ENCODE results near the gene ZNF664.
A peak's percentile ranks its signal among the peaks of the same experiment; 100 is the strongest.

ZNF664 gene

GRCh38 chr12:123972457-123973401 is at the start of gene ZNF664, which contains the start of gene CCDC92:
Gene ZNF664 (plus strand): TSS chr12:123973215. CDS start chr12:124012145, 38,930 bp downstream.
Gene CCDC92 (minus strand): TSS chr12:123972831. CDS start chr12:123944305, 28,526 bp downstream.
- TF ChIP-seq CTCF (IDR thresholded peaks at IDR 0.05; ENCODE audit: low read depth, low read length): no peak; the same call in 1 of the 2 replicates
- DNase-seq (ENCODE audit: extremely low read depth, low read depth): peak; percentile 83

- TF ChIP-seq CTCF (IDR thresholded peaks at IDR 0.05; ENCODE audit: low read depth, low read length): no peak
- DNase-seq (ENCODE audit: extremely low read depth, low read depth): no peak
Observed at GRCh38 chr12:123923927-123924326, 49.1 kb upstream of the ZNF664 start.

DNA sequence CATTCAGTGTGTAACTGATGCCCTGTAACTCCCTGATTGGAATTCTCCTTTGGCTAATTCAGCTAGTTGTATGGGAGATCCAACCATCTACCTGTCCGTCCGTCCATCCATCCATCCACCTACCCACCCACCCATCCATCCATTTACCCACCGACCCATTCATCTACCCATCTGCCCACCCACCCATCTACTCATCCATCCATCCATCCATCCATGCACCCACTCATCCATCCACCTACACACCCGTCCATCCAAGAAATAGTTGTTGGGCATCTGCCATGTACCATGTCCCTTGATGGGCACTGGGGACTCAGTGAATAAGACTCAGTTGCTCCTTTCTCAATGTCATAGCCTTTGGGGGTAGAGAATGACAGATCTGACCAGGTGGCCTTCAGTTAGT is 48.5 kb upstream of the ZNF664 start:
- TF ChIP-seq CTCF (IDR thresholded peaks at IDR 0.05; ENCODE audit: low read depth, low read length): no peak
- no peak for DNase-seq (ENCODE audit: extremely low read depth, low read depth)

DNA sequence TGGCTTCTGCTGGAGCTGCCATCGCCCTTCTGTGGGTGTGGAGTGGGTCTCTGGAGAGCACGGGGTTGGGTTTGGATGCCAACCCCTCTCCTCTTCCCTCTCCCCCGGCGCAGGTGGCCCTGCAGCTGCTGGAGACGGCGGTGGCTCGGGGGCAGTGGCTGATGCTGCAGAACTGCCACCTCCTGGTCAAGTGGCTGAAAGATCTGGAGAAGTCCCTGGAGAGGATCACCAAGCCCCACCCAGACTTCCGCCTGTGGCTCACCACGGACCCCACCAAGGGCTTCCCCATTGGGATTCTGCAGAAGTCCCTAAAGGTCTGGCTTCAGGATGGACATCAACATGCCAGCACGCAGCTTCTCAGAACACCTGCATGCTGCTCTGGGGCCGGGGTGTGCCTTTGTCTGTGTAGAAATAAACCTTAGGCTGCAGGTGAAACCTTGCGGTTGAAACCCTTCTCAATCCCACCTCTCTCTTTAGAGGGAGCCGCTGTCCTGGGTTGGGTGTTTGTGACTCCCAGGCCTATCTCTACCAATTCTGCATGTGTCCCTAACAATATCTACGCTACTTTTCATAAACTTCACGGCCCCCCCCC is 44.6 kb upstream of the ZNF664 start:
- no peak for DNase-seq (ENCODE audit: extremely low read depth, low read depth)
- no peak for TF ChIP-seq CTCF (IDR thresholded peaks at IDR 0.05; ENCODE audit: low read depth, low read length)

- TF ChIP-seq CTCF (IDR thresholded peaks at IDR 0.05; ENCODE audit: low read depth, low read length): no peak
- DNase-seq (ENCODE audit: extremely low read depth, low read depth): no peak
Observed at GRCh38 chr12:123928897-123929296, 44.1 kb upstream of the ZNF664 start.

DNA sequence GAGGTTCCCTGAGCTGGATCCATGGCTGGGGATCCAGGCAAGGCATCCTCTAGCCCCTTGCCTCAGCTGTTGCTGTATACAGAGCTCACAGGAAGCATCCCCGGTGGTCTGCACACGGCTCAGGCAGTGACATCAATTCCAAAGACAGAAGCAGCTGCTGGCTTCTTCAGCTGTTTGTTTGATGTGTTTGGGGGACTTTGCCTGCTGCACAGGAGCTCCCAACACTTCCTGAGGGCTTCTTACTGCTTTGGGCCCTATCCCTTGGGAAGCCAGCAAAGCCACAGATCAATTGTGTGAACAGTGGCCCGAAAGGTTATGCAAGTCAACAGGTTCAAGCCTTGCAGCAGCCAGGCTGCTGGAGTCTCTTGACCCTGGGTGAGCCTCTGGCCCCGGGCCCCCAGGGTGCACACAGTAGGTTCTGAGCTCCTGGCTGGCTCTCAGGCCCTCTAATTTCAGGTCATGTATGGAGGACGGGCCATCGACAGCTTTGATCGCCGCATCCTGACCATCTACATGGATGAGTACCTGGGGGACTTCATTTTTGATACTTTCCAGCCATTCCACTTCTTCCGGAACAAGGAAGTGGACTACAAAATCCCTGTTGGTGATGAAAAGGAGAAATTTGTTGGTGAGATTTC is 43.0 kb upstream of the ZNF664 start:
- DNase-seq (ENCODE audit: extremely low read depth, low read depth): no peak
- TF ChIP-seq CTCF (IDR thresholded peaks at IDR 0.05; ENCODE audit: low read depth, low read length): no peak

Data from AG09319 (cell line).